Nucleus accumbens (tissue), 56 donors: ENCODE measurements around the gene SFTPD.
"Not testable (repeated sequence)": the region's sequence is repeated elsewhere in the genome, so short reads cannot be mapped to it uniquely, and the experiment has no call there.

Source experiments
- DNase-seq, 56 donors: peaks; one replicate each; lab custom pipeline; 2025; lab: John Stamatoyannopoulos, UW

SFTPD gene

GRCh38 chr10:79948976-79949722 is at the start of gene SFTPD:
TSS of gene SFTPD (minus strand) at chr10:79949105. CDS start at chr10:79946659, 2,446 bp downstream.
- DNase-seq: no peak

GRCh38 chr10:79995979-79996634 is 47.2 kb upstream of the SFTPD start:
- no peak for DNase-seq

- no peak for DNase-seq
Observed at GRCh38 chr10:79994556-79994955, 45.7 kb upstream of the SFTPD start.

GRCh38 chr10:79988199-79988598 is 39.3 kb upstream of the SFTPD start:
- DNase-seq: not testable (repeated sequence)

GRCh38 chr10:79986661-79987060 is 37.8 kb upstream of the SFTPD start:
- not testable (repeated sequence) for DNase-seq

- no peak for DNase-seq
Observed at GRCh38 chr10:79985481-79986072, 36.7 kb upstream of the SFTPD start.

GRCh38 chr10:79984851-79985250 is 35.9 kb upstream of the SFTPD start:
- DNase-seq: peak in 6 of 56 donors; percentile 12 to 48 (median 19)

- no peak for DNase-seq
Observed at GRCh38 chr10:79983286-79983909, 34.5 kb upstream of the SFTPD start.

- DNase-seq: peak in 2 of 56 donors; percentile 5
Observed at GRCh38 chr10:79982861-79983260, 34.0 kb upstream of the SFTPD start.

- peak in 3 of 56 donors; percentile 38 to 58 (median 47) for DNase-seq
Observed at GRCh38 chr10:79982362-79982800, 33.5 kb upstream of the SFTPD start.

GRCh38 chr10:79981450-79982361 is 32.8 kb upstream of the SFTPD start:
- DNase-seq: peak in 41 of 56 donors; percentile 6 to 78 (median 49)

GRCh38 chr10:79980711-79981110 is 31.8 kb upstream of the SFTPD start:
- DNase-seq: no peak

GRCh38 chr10:79979976-79980687 is 31.2 kb upstream of the SFTPD start:
- peak in 1 of 56 donors; percentile 25 for DNase-seq

GRCh38 chr10:79979310-79979975 is 30.5 kb upstream of the SFTPD start:
- no peak for DNase-seq

- no peak for DNase-seq
Observed at GRCh38 chr10:79976999-79977398, 28.1 kb upstream of the SFTPD start.

GRCh38 chr10:79970062-79970461 is 21.2 kb upstream of the SFTPD start:
- no peak for DNase-seq

- DNase-seq: no peak
Observed at GRCh38 chr10:79947787-79948424, 999 bp downstream of the SFTPD start.

GRCh38 chr10:79947083-79947415 is 1.9 kb downstream of the SFTPD start:
- no peak for DNase-seq
